ENCODE results near the gene APOM.
A peak's percentile ranks its signal among the peaks of the same experiment; 100 is the strongest.

APOM gene

GRCh38 chr6:31697555-31697954, 41.9 kb downstream of the APOM start:
- TF ChIP-seq CTCF (IDR thresholded peaks at IDR 0.05; ENCODE audit: control insufficient read depth, extremely low read depth, insufficient read depth) = no peak
- no peak for DNase-seq (ENCODE audit: low read depth)
- H3K4me3 ChIP-seq (ENCODE audit: low read depth, low read length) = no peak overlapping the region

- TF ChIP-seq CTCF (IDR thresholded peaks at IDR 0.05; ENCODE audit: control insufficient read depth, extremely low read depth, insufficient read depth) = no peak
- H3K4me3 ChIP-seq (ENCODE audit: low read depth, low read length) = no peak overlapping the region
- DNase-seq (ENCODE audit: low read depth) = no peak
Observed at GRCh38 chr6:31700740-31701401, 45.2 kb downstream of the APOM start.

- H3K4me3 ChIP-seq (ENCODE audit: low read depth, low read length) = peak overlapping the region; percentile 92
- no peak for DNase-seq (ENCODE audit: low read depth)
- no peak for TF ChIP-seq CTCF (IDR thresholded peaks at IDR 0.05; ENCODE audit: control insufficient read depth, extremely low read depth, insufficient read depth)
Observed at GRCh38 chr6:31701666-31702404, 46.1 kb downstream of the APOM start.

- DNase-seq (ENCODE audit: low read depth) = no peak
- peak overlapping the region; percentile 92 for H3K4me3 ChIP-seq (ENCODE audit: low read depth, low read length)
- no peak for TF ChIP-seq CTCF (IDR thresholded peaks at IDR 0.05; ENCODE audit: control insufficient read depth, extremely low read depth, insufficient read depth)
Observed at GRCh38 chr6:31702405-31702818, 46.7 kb downstream of the APOM start.

- DNase-seq (ENCODE audit: low read depth) = peak; percentile 90
- peak within 1 kb of the TSS; percentile 92 for H3K4me3 ChIP-seq (ENCODE audit: low read depth, low read length)
- no peak for TF ChIP-seq CTCF (IDR thresholded peaks at IDR 0.05; ENCODE audit: control insufficient read depth, extremely low read depth, insufficient read depth)
Observed at GRCh38 chr6:31702819-31703716, 47.4 kb downstream of the APOM start, which contains the start of gene ABHD16A. TSS of gene ABHD16A (minus strand) at chr6:31703324. CDS start at chr6:31703281, 43 bp downstream.

- no peak for TF ChIP-seq CTCF (IDR thresholded peaks at IDR 0.05; ENCODE audit: control insufficient read depth, extremely low read depth, insufficient read depth)
- no peak overlapping the region for H3K4me3 ChIP-seq (ENCODE audit: low read depth, low read length)
- DNase-seq (ENCODE audit: low read depth) = no peak
Observed at GRCh38 chr6:31705931-31706330, 50.2 kb downstream of the APOM start.

All from LNCaP clone FGC (cell line).